NT2/D1 (cell line): ENCODE results near the gene TEX36.

Experiments
- SUZ12 ChIP-seq: IDR thresholded peaks from 2 replicates; pipeline ENCODE4 v1.6.1; 2011; ENCODE audit not compliant: insufficient read length, insufficient read depth; ENCODE audit errors: extremely low read depth
- YY1 ChIP-seq: IDR thresholded peaks from 2 replicates; pipeline ENCODE4 v1.6.1; 2011; ENCODE audit not compliant: insufficient read length, insufficient read depth
- ZNF274 ChIP-seq: IDR thresholded peaks from 2 replicates; pipeline ENCODE4 v1.6.1; 2011; ENCODE audit warnings: mild to moderate bottlenecking, low read depth, low read length

GRCh38 chr10:125679436-125679835 lies 3.5 kb downstream of the TEX36 start:
- TF ChIP-seq ZNF274 (no peak), YY1 (no peak), SUZ12 (no peak)
